GM21381 (cell line): Measurements from ENCODE around the gene RRM1.
A peak's percentile ranks its signal among the peaks of the same experiment; 100 is the strongest.
"Not testable (repeated sequence)": the region's sequence is repeated elsewhere in the genome, so short reads cannot be mapped to it uniquely, and the experiment has no call there.

Experiments
- ATAC-seq: cut with Tn5 transposase; IDR thresholded peaks from one replicate; pipeline ENCODE4 v1.9.1; 2021; ENCODE audit warnings: mild to moderate bottlenecking, moderate library complexity; ENCODE audit not compliant: unreplicated experiment

Gene RRM1

DNA sequence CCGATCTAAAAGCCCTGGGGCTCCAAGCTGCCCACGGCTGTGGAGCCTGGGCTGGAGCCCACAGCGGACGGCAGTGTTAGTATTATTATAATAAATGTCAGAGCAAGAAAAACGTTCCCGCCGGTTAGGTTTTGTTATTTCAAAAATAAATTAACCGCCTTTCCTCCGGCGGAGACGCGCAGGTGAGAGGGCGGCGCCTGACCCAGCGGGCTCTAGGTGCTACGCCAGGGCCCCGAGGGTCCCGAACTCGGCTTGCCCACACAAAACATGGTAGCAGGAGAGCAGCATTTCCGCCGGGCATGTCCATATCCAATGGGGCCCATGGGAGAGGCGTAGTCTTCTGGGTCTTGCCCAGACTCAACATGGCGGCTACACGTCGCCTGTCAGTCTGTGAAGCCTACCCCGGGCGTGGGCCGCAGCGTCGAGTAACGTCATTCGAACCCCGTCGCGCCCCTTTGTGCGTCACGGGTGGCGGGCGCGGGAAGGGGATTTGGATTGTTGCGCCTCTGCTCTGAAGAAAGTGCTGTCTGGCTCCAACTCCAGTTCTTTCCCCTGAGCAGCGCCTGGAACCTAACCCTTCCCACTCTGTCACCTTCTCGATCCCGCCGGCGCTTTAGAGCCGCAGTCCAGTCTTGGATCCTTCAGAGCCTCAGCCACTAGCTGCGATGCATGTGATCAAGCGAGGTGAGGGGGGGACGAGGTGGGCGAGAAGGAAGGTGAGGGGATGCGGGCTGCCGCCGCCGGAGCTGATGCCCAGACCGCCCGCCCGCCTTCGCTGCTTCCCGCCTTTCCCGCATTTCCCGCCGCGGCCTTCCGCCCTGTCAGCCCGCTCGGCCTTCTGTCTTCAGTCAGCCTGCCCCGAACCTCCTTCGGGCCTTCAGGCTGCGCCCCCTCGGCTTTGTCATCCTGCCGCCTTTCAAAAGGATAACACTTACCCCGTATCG, at the start of gene RRM1:
RRM1 (plus strand) TSS at position 452 of the 944 bp plus-strand sequence; CDS start at position 666, 214 bp downstream.
- peak; percentile 95 for ATAC-seq

DNA sequence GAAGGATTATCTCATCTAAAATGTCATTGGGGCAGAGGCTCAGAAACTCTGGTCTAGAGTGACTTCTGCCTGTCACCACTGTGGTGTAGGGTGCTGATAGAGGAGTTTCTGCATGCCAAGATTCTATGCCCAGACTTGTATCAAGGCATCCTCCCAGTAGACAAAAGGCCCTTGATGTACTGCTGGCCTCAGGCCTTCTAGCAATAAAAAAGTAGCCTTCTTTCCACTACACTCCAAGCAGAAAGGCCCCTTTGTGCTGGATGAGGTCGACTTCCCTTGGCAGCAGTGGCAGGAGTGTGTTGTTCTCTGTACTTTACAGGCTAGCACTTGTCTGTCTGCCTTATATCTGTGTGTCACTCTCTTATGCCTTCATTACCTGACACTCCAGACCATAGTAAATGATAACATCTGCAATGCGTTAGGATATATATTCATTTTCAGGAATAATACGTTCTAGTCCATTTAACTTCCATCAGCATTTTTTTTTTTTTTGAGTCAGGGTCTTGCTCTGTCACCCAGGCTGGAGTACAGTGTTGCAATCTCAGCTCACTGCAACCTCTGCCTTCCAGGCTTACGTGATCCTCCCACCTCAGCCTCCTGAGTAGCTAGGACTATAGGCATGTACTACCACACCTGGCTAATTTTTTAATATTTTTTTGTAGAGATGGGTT, 49.5 kb upstream of the RRM1 start:
- no peak for ATAC-seq

DNA sequence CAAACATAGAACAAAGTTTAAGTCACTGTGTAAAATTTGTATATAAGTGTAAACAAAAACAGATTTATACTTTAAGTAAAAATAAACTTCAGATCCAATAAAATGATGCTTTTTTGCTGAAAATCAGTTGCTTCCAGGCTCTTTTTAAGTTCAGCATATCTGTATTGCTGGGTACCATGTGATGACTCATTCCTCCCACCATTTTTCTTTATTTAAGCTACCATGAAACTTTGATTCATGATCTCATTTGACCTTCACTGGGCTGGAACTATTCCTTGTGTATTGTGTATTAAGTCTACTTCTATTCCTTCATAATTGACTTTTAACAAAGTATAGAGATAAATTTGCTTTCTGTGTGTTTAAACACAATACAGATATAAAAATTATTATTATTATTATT, 46.3 kb upstream of the RRM1 start:
- no peak for ATAC-seq

DNA sequence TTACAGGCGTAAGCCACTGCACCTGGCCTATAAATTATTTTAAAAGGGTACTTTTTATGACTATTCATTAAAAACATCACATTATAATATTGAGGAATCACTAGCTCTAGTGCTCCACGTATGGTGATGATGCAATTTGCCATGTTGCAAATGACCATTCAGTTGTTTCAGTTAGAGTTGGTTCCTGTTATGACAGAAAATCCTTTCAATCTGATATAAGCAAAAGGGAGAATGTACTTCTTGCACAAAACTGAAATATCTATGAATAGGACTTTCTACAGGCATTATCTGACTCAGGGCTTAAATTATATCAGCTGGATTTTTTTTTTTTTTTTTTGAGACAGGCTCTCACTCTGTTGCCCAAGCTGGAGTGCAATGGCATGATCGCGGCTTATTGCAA, 45.6 kb upstream of the RRM1 start:
- ATAC-seq = no peak

DNA sequence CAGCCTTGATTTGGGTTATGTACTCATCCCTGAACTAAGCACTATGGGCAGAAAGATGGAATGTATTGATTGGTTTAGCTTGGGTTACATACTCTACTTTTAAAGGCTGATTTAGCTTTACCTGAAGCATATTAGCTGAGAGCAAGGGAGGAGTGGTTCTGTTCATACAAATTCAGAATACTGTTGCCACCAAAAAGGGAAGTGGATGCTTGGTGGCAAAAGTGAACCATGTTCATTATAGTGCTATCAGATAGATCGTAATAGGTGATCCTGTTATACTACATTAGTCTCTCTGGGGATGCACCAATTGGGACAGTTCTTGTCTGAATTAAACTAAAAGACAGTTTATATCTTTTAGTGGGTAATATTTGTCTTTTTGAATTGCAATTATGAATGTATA, 44.5 kb upstream of the RRM1 start:
- ATAC-seq = no peak

DNA sequence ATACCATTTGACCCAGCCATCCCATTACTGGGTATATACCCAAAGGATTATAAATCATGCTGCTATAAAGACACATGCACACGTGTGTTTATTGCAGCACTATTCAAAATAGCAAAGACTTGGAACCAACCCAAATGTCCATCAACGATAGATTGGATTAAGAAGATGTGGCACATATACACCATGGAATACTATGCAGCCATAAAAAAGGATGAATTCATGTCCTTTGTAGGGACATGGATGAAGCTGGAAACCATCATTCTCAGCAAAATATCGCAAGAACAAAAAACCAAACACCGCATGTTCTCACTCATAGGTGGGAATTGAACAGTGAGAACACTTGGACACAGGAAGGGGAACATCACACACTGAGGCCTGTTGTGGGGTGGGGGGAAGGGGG, 41.4 kb upstream of the RRM1 start:
- not testable (repeated sequence) for ATAC-seq

DNA sequence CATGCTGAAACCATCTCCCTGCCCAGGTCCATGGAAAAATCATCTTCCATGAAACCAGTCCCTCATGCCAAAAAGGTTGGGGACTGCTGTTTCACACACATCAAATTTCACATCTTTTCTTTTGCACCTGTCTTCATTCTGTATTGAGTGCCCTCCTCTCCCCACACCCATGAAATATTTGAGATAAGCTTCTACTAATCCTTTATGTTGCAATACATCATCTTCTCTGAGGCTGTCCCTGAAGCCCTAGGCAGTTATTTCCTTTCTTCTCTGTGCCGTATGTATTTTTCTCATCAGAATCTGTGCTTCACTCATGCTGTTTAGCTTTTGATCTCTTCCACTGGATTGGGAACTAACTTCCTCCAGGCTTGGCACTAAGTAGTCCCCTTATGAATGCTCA, 40.0 kb upstream of the RRM1 start:
- no peak for ATAC-seq

DNA sequence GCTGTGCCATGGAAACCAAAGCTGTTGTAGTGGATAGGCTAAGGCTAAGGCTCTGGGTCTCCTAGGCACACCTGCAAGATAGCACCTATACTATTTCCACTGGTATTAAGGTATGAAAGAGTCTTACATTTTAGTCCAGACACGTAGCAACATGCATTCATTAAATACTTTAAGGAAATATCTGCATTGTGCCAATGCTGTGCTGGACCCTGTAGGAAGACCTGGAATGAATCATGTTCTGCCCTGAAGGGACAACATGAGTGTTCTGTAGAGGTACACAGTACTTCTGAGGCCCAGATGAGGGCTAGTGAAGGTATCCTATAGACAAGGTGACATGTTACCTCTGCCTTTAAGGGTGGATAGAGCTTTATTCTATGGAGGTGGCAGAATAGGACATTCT, 35.2 kb upstream of the RRM1 start:
- no peak for ATAC-seq

DNA sequence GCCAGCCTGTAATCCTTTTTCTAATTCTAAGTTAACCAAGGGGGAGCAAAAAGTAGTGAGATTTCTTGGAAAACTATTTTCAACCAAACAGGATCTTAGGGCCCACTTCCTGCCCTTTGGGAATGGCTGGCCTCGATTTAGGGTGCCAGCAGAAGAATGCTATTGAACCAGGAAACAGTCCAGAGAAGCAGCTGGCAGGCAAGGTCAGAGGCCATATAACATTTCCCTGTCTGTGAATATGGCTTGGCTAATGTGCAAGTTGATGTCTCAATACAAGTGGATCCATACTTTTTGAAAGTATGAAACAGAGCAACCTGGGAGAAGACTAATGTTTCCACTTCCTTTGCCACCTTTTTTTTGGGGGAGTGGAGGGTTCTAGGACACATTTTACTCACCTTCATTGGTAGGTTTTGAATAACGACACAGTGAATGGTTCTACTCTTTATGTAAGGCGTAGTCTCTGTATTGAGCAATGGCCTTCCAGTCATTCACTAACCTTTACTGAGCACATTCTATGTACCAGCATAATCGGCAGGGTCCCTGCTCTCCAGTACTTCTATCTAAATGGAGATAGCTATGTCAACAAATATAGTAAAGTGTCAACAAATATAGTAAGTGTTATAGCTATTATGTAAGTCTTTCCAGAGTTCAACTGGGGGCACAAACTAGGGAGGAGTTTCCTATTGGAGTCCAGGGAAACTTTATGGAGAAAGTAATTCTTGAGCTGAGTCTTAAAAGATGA, 34.2 kb upstream of the RRM1 start:
- no peak for ATAC-seq

DNA sequence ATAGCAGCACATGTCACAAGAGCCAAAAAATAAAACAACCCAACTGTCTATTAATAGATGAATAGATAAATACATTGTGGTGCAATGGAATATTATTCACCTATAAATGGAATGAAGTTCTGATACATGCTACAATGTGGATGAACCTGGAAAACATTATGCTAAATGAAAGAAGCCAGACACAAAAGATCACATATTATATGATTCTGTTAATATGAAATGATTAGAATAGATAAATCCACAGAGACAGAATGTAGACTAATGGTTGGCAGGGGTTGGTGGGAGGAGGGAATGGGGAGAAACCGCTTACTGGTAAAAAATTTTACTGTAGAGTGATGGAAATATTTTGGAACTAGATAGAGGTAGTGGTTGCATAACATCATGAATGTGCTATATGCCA, 32.9 kb upstream of the RRM1 start:
- no peak for ATAC-seq

DNA sequence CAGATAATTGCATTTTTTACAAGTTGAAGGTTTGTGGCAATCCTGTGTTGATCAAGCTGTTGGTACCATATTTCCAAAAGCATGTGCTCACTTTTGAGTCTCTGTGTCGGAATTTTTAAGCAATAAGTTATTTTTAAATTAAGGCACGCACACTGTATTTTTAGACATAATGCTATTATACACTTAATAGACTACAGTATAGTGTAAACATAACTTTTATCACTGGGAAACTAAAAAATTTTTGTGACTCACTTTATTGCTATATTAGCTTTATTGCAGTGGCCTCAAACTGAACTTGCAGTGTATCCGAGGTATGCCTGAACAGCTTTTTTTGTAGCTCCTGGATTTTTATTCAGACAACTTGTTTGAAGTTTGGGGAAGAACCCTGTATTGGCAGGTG, 31.3 kb upstream of the RRM1 start:
- no peak for ATAC-seq

DNA sequence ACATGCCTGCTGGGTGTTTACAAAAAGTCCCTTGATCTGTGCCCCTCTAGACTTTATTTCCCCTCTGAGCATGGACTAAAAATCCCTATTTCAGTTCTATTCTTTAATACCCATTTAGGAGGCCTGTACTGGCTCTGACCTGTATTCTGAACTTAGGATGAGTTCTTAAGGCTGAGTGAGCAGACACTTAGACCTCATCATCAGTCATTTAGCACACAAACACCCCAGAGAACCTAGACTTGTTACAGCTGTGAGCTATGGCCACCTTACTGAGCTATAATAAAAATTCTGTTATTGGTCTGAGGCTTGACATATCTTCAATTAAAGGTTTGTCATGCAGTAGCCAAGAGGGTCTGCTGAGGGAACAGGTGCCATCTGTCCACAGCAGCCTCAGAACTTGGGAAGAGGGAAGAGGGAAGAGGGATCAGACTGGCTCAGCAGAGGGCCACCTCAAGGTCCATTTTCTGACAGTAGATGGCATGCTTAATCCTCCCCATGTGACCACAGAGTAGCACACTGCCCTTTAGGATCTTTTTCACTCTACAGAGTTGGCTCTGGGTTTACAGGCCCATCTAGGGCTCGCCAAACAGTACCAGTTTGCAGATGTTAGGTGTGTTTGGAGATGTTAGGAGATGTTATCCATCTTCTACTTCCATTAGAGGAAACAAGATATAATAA, 30.2 kb upstream of the RRM1 start:
- ATAC-seq = no peak

DNA sequence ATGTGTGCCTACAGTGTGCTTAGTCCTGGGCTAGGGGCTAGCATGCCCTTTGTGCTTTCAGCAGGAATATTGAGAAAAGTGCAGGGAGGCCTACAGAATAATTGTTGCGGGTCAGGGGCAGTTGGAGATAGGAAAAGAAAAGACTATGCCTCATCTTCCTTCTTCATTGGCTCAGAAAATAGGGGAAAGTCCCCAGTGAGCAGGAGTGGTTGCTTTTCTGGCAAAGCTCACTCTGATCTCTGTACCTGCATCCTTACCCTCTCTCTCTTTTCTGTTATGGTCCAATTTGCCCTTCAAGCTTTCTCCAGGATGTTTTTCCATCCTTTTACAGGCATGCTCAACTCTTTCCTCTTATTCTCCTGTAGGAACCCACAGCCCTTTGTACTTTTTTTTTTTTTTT, 29.5 kb upstream of the RRM1 start:
- ATAC-seq = no peak

DNA sequence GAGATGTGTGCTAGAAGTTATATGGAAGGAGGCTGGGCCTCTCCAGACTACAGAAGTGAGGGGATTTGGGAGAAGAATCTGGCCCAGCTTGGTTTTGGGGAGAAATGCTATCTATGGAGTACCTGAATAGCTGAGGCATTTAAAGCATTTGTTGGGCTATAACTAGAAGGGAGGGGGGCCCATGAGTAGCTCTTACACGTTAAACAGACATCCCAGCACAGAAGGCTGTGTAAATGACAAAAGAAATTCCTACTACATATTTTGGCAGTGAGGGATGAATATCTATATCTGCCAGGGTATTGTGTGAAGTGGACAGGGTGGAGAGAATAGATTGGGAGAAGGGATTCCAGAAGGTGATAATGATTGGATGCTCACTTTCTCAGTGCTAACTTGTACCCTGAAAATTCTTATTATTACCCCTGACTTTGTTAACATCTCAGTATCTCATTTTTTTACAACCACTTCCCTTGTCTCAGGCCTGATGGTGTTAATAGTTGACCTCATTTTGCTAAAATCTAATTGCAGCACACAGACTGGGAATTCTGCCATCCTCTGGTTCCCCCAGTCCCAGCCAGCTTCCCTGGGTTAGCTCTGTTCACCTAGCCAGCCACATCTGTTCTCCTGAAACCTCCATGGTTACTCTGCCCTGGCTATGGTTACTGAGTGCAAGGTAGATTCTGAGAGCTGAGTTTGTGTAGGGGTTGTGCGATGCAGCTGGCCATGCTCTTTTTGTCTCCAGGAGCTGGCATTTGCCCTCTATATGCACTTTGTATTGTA, 28.8 kb upstream of the RRM1 start:
- ATAC-seq = no peak

DNA sequence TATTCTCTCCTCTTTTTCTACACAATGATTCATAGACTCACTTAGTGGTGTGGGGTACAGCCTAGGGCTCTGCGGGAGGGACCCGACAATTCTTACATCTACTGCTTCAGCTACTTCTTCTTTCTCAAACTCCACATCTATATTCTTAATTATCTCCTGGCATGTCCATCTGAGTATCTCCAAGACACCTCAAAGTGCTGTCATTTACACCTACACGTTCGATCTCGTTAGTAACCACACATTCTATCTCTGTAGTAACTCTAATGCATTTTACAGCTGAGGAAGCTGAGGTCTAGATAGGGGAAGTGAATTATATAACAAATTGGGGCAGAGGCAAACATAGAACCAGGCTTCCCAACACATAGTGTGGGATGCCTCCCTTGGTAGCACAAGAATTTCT, 27.7 kb upstream of the RRM1 start:
- no peak for ATAC-seq

DNA sequence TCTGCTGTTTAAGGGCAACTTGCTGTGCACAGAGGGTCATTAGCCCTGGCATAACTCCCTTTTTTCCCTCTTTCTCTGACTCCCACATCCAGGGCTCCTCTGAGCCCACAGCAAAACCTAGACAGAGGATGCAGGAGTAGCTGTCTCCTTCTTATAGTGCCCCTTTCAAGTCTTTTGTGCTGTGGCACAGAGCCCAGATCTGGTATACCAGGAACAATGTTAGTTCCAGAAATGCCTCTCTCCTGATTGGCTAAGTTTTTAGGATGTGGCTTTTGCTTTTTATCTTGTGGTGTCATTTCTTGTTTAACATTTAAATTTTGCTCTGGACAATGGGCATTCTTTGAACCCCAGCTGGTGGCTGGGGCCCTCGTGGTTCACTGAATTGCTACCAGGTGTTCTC, 25.6 kb upstream of the RRM1 start:
- ATAC-seq = no peak

DNA sequence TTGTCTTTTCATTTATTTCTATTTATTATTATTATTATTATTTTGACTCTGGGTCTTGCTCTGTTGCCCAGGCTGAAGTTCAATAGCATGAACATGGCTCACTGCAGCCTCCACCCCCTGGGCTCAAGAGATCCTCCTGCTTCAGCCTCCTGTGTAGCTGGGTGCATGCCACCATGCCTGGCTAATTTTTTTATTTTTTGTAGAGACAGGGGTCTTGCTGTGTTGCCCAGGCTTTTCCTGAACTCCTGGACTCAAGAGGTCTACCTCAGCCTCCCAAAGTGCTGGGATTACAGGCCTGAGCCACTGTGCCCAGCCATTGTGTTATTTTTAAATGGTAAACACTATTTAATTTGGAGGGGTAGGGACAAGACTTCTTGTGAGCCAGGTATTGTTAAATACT, 23.3 kb upstream of the RRM1 start:
- ATAC-seq = no peak

DNA sequence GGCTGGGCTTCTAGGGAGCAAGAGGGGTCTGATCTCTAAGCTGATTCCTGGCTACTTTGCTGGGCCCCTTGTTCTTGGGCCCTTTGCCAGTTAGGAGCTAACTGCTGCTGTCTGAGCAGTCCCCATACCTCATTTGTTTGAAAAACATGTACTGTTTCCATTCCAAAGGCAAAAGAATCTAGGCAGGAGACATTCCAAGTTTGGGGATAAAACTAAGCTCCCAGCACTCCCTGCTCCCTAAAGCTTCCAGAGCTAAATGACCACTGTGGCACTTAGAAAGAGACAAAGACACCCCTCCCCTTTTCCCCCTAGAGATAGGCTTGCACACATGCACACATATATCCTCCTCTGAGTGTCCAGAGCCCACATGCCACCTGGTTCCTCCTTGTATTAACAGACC, 22.7 kb upstream of the RRM1 start:
- ATAC-seq = no peak

DNA sequence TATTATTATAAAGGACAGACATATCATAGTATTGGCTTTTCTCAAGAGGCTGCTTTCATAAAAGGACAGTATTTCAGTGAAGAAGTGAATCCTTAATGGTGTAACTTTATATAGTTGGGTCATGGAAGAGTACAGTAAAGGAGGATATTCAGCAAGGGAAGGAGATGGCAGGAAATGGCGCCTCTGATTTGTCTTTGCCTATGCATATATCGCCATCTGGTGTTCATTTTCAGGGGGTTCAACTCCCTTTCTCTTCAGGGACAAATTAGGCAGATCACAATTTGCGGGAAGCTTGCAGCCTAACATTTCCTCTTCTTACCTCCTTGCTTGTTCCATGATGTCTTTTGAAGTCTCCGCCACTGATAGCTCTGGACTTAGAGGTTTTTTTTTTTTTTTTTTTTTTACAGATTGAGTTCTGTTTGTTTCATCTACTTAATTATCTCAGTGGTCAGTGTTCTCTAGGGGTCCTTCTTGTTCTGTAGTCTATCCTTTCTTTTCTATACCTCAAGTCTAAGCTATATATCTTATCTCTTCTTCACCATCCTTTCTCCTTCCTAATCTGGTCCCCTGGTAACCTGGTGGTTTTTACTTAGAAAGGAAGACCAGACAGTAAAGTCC, 21.8 kb upstream of the RRM1 start:
- no peak for ATAC-seq

DNA sequence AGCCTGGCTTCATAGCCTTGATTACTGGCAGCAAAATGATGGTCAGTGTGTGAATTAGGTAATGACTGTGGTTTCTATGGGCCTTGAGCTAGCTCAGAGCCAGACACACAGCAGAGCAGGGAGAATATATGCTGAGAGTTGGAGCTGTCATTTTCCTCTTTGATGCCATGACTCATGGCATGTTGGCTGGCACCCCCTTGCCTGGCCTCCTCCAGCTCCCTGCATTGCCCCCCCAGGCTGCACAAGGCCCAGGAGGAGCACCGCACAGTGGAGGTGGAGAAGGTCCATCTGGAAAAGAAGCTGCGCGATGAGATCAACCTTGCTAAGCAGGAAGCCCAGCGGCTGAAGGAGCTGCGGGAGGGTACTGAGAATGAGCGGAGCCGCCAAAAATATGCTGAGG, 20.3 kb upstream of the RRM1 start:
- ATAC-seq = no peak
